ENCODE results near the gene DMXL1.

DNA sequence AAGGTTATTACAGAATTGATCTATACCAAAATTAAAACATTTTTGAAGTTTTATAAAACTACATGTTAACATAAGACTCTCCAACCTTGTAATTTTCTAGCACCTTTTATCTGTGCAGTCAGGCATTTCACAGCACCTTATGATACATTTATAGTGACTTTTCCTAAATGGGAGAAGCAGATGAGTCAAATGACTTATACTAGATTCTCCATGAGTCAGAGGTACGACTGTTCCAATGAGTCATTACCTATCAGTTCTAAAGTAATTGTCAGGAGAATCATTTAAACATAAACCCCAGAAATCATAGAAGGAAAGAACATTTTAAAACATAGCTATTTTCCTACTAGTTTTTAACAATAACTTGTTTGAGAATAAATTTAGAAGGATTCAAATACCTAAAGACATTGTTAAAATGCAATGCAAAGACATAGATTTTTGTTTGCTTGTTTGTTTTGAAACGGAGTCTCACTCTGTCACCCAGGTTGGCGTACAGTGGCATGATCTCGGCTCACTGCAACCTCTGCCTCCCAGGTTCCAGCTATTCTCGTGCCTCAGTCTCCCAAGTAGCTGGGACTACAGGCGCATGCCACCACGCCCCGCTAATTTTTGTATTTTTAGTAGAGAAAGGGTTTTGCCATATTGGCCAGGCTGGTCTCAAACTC lies 34.7 kb upstream of the DMXL1 start:
- TF ChIP-seq YY1 (IDR thresholded peaks at IDR 0.05; ENCODE audit: insufficient read depth, insufficient read length) (no peak), ZNF274 (IDR thresholded peaks at IDR 0.05; ENCODE audit: low read depth, low read length) (no peak), SUZ12 (IDR thresholded peaks at IDR 0.05; ENCODE audit: extremely low read depth, insufficient read depth, insufficient read length) (no peak)

Data from NT2/D1 (cell line).